Measurements from ENCODE around the gene ETV7.

Gene ETV7

DNA sequence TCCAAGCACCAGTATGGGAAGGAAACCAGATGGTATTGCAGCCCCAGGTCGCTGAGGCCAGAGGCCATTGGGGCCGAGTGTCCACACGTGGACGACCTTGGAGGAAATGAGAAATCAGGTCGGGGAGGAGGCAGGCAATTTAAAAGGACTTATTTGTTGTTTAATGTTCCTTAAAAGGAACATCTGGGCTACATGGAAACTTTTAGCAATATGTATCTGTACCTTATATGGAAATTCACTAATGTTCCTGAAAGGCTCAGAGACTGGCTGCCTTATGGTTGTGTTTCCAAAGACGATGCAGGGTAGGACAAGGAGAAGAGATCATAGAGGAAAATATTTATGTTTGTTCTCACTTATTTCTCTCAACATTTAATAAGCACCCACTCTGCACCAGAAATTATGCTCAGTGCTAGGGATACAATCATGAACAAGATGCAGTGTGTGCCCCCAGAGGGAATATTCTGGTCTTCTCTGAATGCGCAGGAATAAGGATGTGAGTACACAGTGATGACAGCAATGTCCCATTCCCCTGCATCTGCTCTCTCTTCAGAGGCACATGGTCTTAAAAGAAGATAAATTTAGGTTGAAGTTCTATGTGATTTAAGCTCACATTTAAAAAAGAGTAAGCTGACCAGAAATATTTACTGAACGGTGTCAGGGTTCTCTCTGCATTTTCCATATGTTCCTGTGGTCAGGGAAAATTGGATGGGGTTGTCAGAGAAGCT, 54.1 kb downstream of the ETV7 start:
- Histone ChIP-seq H3K27ac (ENCODE audit: low read depth, low read length) (no peak overlapping the region), H3K9ac (ENCODE audit: low read length) (no peak overlapping the region), H3K4me3 (ENCODE audit: low read length) (no peak overlapping the region), H3K4me1 (ENCODE audit: control insufficient read depth, insufficient read depth, low read length) (no peaks in the 10 kb centered on the region), H3K27me3 (ENCODE audit: control insufficient read depth, insufficient read depth, low read length) (no peaks in the 10 kb centered on the region), H3K36me3 (ENCODE audit: control insufficient read depth, insufficient read depth, low read length) (no peaks in the 10 kb centered on the region)

DNA sequence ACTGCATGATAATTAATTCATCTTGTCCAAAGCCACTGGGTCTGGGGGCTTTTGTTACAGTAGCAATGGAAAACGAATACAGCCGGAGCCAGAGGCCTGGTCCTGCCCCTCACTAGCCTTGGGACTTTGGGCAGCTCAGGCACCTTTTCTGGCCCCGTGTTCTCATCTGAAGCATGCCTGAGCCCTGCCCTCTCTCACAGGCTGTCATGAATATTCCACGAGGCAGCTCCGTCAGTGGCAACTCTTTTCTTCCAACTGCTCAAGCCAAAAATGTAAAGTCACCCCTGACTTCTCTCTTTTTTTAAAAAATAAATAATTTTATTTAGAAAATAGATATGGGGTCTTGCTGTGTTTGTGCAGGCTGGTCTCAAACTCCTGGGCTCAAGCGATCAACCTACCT, 56.1 kb downstream of the ETV7 start:
- H3K9ac ChIP-seq (ENCODE audit: low read length) = no peak overlapping the region
- H3K36me3 ChIP-seq (ENCODE audit: control insufficient read depth, insufficient read depth, low read length) = no peaks in the 10 kb centered on the region
- H3K4me1 ChIP-seq (ENCODE audit: control insufficient read depth, insufficient read depth, low read length) = no peaks in the 10 kb centered on the region
- no peak overlapping the region for H3K4me3 ChIP-seq (ENCODE audit: low read length)
- H3K27ac ChIP-seq (ENCODE audit: low read depth, low read length) = no peak overlapping the region
- H3K27me3 ChIP-seq (ENCODE audit: control insufficient read depth, insufficient read depth, low read length) = no peaks in the 10 kb centered on the region

DNA sequence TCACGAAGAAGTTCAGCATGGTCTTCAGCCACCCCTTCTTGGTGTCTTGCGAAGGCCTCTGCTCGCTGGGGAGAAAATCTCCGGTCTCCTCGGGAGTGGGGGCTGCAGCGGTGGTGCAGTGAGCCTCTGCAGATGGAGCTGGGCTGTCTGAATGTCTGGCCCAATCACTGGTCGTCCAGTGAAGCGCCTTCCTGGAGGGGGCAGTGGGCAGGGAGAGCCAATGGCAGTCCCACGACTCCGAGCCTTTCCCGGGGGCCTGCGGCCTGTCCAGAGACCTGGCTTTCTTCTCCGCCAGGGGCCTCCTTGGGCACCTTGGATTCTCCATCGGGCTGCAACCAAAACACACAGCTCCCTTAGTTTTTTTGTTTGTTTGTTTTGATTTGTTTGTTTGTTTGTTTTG, 57.1 kb downstream of the ETV7 start:
- Histone ChIP-seq H3K4me3 (ENCODE audit: low read length) (no peak overlapping the region), H3K4me1 (ENCODE audit: control insufficient read depth, insufficient read depth, low read length) (no peaks in the 10 kb centered on the region), H3K36me3 (ENCODE audit: control insufficient read depth, insufficient read depth, low read length) (no peaks in the 10 kb centered on the region), H3K27me3 (ENCODE audit: control insufficient read depth, insufficient read depth, low read length) (no peaks in the 10 kb centered on the region), H3K9ac (ENCODE audit: low read length) (no peak overlapping the region), H3K27ac (ENCODE audit: low read depth, low read length) (no peak overlapping the region)

DNA sequence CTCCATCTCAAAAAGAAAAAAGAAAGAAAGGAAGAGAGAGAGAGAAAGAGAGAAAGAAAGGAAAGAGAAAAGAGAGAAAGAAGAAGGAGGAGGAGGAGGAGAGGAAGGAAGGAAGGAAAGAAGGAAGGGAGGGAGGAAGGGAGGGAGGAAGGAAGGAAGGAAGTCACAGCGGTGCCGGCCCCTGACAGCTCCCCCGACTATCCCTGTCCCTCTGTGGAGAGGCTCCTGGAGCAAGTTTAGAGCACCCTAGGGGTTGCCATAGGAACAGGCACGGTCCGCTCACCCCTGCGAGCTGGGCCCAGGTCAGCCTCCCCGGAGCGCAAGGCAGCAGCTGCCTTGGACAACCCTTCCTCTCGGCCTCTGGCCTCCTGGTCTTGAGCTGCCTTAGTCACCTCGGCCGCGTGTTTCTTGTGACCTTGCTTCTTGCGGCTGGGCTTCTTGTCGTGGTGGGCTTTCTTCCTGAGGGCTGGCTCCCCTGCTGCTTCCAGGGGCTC, 57.6 kb downstream of the ETV7 start:
- Histone ChIP-seq H3K36me3 (ENCODE audit: control insufficient read depth, insufficient read depth, low read length) (no peaks in the 10 kb centered on the region), H3K4me1 (ENCODE audit: control insufficient read depth, insufficient read depth, low read length) (no peaks in the 10 kb centered on the region), H3K9ac (ENCODE audit: low read length) (no peak overlapping the region), H3K27ac (ENCODE audit: low read depth, low read length) (no peak overlapping the region), H3K27me3 (ENCODE audit: control insufficient read depth, insufficient read depth, low read length) (no peaks in the 10 kb centered on the region), H3K4me3 (ENCODE audit: low read length) (no peak overlapping the region)

DNA sequence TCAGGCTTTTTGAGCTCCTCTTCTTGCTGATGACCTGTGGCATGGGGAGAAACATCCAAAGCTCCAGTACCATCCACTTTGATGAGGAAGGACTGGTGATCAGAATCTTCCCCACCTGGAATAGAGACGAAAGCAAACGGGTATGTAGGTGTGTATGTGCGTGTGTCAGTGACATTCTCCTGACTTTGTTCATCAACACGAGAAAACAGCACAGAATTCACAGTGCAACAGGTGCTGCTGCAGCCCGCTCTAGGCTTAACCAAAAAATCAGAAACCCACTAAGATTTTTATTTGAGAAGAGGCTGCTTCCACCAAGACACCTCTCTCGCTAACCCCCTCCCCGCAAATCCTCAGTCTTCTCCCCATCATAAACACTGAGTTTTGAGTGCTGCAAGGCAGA, 58.9 kb downstream of the ETV7 start:
- H3K4me1 ChIP-seq (ENCODE audit: control insufficient read depth, insufficient read depth, low read length) = no peaks in the 10 kb centered on the region
- H3K27me3 ChIP-seq (ENCODE audit: control insufficient read depth, insufficient read depth, low read length) = no peaks in the 10 kb centered on the region

DNA sequence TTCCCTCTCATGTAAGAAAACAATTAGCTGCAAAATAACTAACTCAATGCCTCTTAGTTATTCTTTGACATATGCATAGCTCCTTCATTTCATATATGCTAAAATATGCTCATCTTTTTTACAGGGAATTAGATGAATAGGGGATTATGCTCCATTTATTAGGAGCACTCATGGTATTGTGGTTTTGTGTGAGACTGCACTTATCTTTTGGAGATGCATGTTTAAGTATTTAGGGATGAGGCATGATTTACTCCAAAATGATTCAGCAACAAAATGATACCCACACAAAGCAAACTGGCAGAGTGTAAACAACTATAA, 59.6 kb downstream of the ETV7 start:
- H3K9ac ChIP-seq (ENCODE audit: low read length) = no peak overlapping the region
- H3K27me3 ChIP-seq (ENCODE audit: control insufficient read depth, insufficient read depth, low read length) = no peaks in the 10 kb centered on the region
- H3K36me3 ChIP-seq (ENCODE audit: control insufficient read depth, insufficient read depth, low read length) = no peaks in the 10 kb centered on the region
- no peaks in the 10 kb centered on the region for H3K4me1 ChIP-seq (ENCODE audit: control insufficient read depth, insufficient read depth, low read length)
- no peak overlapping the region for H3K27ac ChIP-seq (ENCODE audit: low read depth, low read length)
- H3K4me3 ChIP-seq (ENCODE audit: low read length) = no peak overlapping the region

More for the DNA sequence above, 58.9 kb downstream of the ETV7 start:
- no peak overlapping the region for H3K4me3 ChIP-seq (ENCODE audit: low read length)
- H3K9ac ChIP-seq (ENCODE audit: low read length) = no peak overlapping the region
- no peak overlapping the region for H3K27ac ChIP-seq (ENCODE audit: low read depth, low read length)
- H3K36me3 ChIP-seq (ENCODE audit: control insufficient read depth, insufficient read depth, low read length) = no peaks in the 10 kb centered on the region

DNA sequence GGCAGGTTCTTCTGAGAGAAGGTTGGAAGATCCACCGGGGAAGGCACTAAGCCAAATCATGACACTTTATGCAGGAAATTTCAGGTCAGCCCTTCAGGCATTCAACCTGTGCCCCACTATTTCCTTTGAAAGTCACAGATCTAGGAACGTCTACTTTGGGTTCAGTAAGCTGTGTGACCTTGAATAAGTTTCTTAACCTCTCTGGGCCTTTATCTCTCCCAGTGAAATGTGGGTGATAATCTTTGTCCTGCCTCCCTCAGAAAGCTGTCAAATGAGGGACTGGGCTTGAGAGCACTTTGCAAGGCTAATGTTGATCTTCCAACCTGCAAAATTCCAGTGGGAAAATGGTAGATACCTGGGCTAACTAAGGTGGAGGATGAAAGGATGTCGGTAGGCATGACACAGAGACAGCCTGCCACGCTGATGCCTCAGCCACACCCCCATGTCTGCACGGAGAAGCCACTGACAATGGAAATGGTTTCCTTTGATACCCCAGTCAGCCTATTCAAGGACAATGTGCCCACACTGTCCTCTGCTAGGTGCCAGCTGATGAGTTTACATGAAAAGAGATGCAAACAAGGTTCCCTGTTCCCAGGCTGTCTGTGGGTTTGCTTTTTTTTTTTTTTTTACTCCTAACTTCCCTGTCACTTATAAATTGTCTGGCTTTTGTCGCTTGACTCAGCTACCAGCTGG, 60.1 kb downstream of the ETV7 start:
- Histone ChIP-seq H3K27ac (ENCODE audit: low read depth, low read length) (no peak overlapping the region), H3K9ac (ENCODE audit: low read length) (no peak overlapping the region)

DNA sequence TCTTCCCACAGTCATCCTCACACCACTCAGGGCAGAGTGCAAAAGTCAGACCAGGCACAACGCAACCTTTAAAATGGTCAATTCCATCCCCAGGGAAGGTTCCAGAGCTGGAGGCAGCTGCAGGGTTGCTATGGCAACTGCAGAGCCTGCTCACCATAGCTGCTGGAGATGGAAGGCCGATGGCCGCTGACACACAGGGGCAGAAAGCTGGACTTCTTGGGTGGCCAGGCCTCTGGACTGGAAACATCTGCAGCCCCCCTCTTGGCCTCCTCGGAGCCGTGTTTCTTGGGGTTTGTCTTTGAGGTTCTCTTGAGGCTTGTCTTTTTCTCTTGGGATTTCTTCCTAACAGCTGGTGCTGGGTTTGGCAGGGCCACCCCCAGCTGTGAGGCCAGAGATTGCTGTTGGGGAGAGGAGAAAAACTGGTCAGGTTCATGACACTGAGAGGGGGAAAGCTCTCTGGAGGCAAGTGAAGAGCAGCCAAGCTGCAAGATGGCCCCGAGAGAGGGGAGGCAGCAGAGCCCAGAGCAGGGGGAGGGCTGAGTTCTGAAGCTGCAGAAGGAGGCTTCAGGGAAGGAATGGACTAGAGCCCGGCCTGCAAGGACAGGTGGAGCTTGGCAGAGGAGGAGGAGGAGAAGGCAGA, 61.0 kb downstream of the ETV7 start:
- Histone ChIP-seq H3K4me1 (ENCODE audit: control insufficient read depth, insufficient read depth, low read length) (no peaks in the 10 kb centered on the region), H3K27me3 (ENCODE audit: control insufficient read depth, insufficient read depth, low read length) (no peaks in the 10 kb centered on the region), H3K4me3 (ENCODE audit: low read length) (no peak overlapping the region), H3K9ac (ENCODE audit: low read length) (no peak overlapping the region), H3K36me3 (ENCODE audit: control insufficient read depth, insufficient read depth, low read length) (no peaks in the 10 kb centered on the region), H3K27ac (ENCODE audit: low read depth, low read length) (no peak overlapping the region)

More for the DNA sequence above, 60.1 kb downstream of the ETV7 start:
- no peaks in the 10 kb centered on the region for H3K4me1 ChIP-seq (ENCODE audit: control insufficient read depth, insufficient read depth, low read length)
- H3K27me3 ChIP-seq (ENCODE audit: control insufficient read depth, insufficient read depth, low read length) = no peaks in the 10 kb centered on the region
- no peaks in the 10 kb centered on the region for H3K36me3 ChIP-seq (ENCODE audit: control insufficient read depth, insufficient read depth, low read length)
- no peak overlapping the region for H3K4me3 ChIP-seq (ENCODE audit: low read length)

DNA sequence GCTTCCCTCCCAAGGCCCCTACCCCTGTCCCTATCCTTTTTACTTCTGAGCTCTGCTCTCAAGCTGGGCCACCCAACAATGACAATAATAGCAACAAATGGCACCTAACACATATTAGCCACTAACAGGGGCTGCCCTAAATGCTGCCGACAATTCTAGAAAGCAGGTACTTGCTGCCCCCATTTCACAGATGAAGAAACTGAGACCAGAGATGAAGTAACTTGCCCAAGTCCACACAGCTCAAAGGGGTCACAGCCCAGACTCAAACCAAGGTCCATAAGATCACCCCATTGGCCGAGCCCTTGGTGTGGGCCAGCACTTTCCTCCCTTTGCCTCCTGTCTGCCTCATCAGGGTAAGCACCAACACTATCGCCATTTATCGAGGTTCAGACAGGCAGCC, 62.8 kb downstream of the ETV7 start:
- Histone ChIP-seq H3K4me1 (ENCODE audit: control insufficient read depth, insufficient read depth, low read length) (no peaks in the 10 kb centered on the region), H3K36me3 (ENCODE audit: control insufficient read depth, insufficient read depth, low read length) (no peaks in the 10 kb centered on the region), H3K4me3 (ENCODE audit: low read length) (no peak overlapping the region), H3K27ac (ENCODE audit: low read depth, low read length) (no peak overlapping the region), H3K9ac (ENCODE audit: low read length) (no peak overlapping the region), H3K27me3 (ENCODE audit: control insufficient read depth, insufficient read depth, low read length) (no peaks in the 10 kb centered on the region)

DNA sequence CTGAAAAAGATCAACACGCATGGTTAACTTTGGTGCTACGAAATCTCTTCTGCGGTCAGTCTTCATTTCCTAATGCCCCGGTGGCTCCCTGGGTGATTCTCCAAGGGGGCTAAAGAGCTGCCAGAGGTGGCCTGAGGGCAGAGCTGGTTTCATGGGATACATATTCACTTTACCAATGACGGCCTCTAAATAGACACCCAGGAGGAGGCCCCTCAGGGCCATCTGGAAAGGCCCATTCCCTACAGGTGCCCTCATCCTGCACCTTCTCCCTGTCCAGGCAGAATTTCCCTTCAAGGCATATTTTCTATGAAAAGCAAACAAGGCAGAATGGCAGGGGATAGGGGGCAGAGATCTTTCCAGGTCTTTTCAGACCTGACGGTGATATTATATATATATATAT, 63.3 kb downstream of the ETV7 start:
- H3K27me3 ChIP-seq (ENCODE audit: control insufficient read depth, insufficient read depth, low read length) = no peaks in the 10 kb centered on the region
- H3K4me3 ChIP-seq (ENCODE audit: low read length) = no peak overlapping the region
- no peak overlapping the region for H3K27ac ChIP-seq (ENCODE audit: low read depth, low read length)
- no peak overlapping the region for H3K9ac ChIP-seq (ENCODE audit: low read length)
- H3K4me1 ChIP-seq (ENCODE audit: control insufficient read depth, insufficient read depth, low read length) = no peaks in the 10 kb centered on the region
- H3K36me3 ChIP-seq (ENCODE audit: control insufficient read depth, insufficient read depth, low read length) = no peaks in the 10 kb centered on the region

DNA sequence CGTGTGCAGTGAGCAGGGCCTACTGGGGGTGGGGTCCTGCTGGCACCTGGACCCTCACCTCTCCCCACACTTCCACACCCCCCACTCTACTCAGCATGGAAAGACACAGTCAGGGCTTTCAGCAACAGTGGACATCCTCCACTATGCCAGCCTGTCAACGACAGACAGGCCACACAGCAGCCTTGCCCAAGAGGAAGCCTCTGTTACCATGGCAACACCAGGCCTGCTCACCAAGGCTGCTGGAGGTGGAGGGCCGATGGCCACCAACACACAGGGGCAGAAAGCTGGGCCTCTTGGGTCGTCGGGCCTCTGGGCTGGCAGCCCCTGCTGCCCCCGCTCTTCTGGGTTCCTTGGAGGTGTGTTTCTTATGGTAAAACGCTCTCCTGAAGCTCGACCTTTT, 64.4 kb downstream of the ETV7 start:
- H3K4me1 ChIP-seq (ENCODE audit: control insufficient read depth, insufficient read depth, low read length) = no peaks in the 10 kb centered on the region
- H3K9ac ChIP-seq (ENCODE audit: low read length) = no peak overlapping the region
- H3K4me3 ChIP-seq (ENCODE audit: low read length) = no peak overlapping the region
- no peak overlapping the region for H3K27ac ChIP-seq (ENCODE audit: low read depth, low read length)
- no peaks in the 10 kb centered on the region for H3K36me3 ChIP-seq (ENCODE audit: control insufficient read depth, insufficient read depth, low read length)
- H3K27me3 ChIP-seq (ENCODE audit: control insufficient read depth, insufficient read depth, low read length) = no peaks in the 10 kb centered on the region

DNA sequence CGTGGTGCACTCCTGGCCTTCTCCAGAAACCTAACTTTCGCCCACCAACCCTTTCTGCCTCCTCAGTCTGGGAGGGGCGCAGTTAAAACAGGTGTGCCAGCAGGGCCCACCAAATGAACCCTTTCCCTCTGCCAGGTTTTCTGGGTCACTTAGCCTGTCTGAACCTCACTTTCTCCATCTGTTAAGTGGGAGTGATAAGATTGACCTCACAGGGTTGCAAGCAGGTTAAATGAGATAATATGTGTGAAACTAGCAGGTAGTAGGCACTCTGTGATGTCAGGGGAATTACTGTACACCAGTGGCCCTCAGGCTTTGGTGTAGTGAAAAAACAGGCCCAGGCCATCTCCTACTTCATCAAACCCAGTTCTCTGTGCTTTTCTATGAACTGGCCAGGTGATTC, 64.9 kb downstream of the ETV7 start:
- Histone ChIP-seq H3K9ac (ENCODE audit: low read length) (no peak overlapping the region), H3K27me3 (ENCODE audit: control insufficient read depth, insufficient read depth, low read length) (no peaks in the 10 kb centered on the region), H3K27ac (ENCODE audit: low read depth, low read length) (no peak overlapping the region), H3K4me1 (ENCODE audit: control insufficient read depth, insufficient read depth, low read length) (no peaks in the 10 kb centered on the region), H3K4me3 (ENCODE audit: low read length) (no peak overlapping the region), H3K36me3 (ENCODE audit: control insufficient read depth, insufficient read depth, low read length) (no peaks in the 10 kb centered on the region)
